Astrocyte of the cerebellum (primary cell): Measurements from ENCODE around the gene PRM1.

ENCODE experiments used
- DNase-seq: peaks from one replicate; pipeline ENCODE4 v3.0.0-alpha.2; 2011; ENCODE audit warnings: low read depth
- H3K4me3 ChIP-seq: 2 replicates; pipeline ENCODE4 v1.5.1; 2011; ENCODE audit warnings: mild to moderate bottlenecking, low read depth, low read length, moderate library complexity
- CTCF ChIP-seq: IDR thresholded peaks from 2 replicates; pipeline ENCODE4 v1.5.1; 2012; ENCODE audit warnings: low read length, low read depth, moderate library complexity, mild to moderate bottlenecking; ENCODE audit errors: missing control alignments
- in situ Hi-C: cut with HindIII; loops from 2 replicates; pipeline ENCODE4 v1.10.0; 2017; ENCODE audit warnings: low sequenced_read_pairs

The PRM1 gene

GRCh38 chr16:11265124-11265523, 16.0 kb downstream of the PRM1 start:
- in situ Hi-C loops, result no loop called here
- TF ChIP-seq CTCF, result no peak
- no peak for DNase-seq
- H3K4me3 ChIP-seq, result no peak overlapping the region

- in situ Hi-C loops, result no loop called here
- H3K4me3 ChIP-seq, result no peak overlapping the region
- no peak for DNase-seq
- TF ChIP-seq CTCF, result no peak
Observed at GRCh38 chr16:11264155-11264832, 16.8 kb downstream of the PRM1 start.

- TF ChIP-seq CTCF, result no peak
- in situ Hi-C loops, result no loop called here
- DNase-seq, result no peak
- no peak overlapping the region for H3K4me3 ChIP-seq
Observed at GRCh38 chr16:11263737-11264136, 17.4 kb downstream of the PRM1 start.

GRCh38 chr16:11262915-11263314, 18.2 kb downstream of the PRM1 start:
- TF ChIP-seq CTCF, result no peak
- in situ Hi-C loops, result no loop called here
- no peak for DNase-seq
- H3K4me3 ChIP-seq, result no peak overlapping the region

- no peak overlapping the region for H3K4me3 ChIP-seq
- TF ChIP-seq CTCF, result no peak
- DNase-seq, result no peak
- in situ Hi-C loops, result no loop called here
Observed at GRCh38 chr16:11260596-11260966, 20.5 kb downstream of the PRM1 start.

- no peak overlapping the region for H3K4me3 ChIP-seq
- DNase-seq, result no peak
- no peak for TF ChIP-seq CTCF
- in situ Hi-C loops, result no loop called here
Observed at GRCh38 chr16:11259655-11260595, 21.2 kb downstream of the PRM1 start.
